Measurements from ENCODE around the gene WWC2. TPM values are rescaled to one million over a fixed set of nuclear protein-coding genes. Genes with fewer than 3 reads are reported as not detected.
"Not testable (repeated sequence)": the region's sequence is repeated elsewhere in the genome, so short reads cannot be mapped to it uniquely, and the experiment has no call there.

Gene WWC2
- total RNA-seq, 1 donor from 2014 or later: 24.6 TPM

DNA sequence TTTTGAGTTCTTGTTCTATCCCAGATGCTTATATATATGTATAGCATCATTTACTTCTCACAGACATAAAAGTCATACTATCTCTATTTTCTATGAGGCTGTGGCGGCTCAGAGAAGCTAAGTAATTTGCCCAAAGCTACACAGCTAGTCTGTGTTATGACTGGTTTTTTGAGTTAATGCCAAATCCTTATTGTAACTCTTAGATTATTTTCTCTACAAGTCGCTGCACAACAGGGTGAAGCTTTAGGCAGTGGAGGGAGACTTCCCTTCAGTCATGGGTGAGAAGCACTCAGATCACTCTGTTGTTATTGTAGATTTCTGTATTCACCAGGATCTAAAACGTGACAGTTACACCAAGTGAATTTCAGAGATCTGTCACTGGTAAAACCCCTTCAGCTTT is 48.1 kb downstream of the WWC2 start:
- DNase-seq (ENCODE audit: extremely low spot score, unreplicated experiment): no peak
- TF ChIP-seq, protein P1, sequence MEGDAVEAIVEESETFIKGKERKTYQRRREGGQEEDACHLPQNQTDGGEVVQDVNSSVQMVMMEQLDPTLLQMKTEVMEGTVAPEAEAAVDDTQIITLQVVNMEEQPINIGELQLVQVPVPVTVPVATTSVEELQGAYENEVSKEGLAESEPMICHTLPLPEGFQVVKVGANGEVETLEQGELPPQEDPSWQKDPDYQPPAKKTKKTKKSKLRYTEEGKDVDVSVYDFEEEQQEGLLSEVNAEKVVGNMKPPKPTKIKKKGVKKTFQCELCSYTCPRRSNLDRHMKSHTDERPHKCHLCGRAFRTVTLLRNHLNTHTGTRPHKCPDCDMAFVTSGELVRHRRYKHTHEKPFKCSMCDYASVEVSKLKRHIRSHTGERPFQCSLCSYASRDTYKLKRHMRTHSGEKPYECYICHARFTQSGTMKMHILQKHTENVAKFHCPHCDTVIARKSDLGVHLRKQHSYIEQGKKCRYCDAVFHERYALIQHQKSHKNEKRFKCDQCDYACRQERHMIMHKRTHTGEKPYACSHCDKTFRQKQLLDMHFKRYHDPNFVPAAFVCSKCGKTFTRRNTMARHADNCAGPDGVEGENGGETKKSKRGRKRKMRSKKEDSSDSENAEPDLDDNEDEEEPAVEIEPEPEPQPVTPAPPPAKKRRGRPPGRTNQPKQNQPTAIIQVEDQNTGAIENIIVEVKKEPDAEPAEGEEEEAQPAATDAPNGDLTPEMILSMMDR (conservative IDR thresholded peaks at IDR 0.05): no peak
- H3K27ac Mint-ChIP-seq: no peak overlapping the region
- peaks cover 22% of the 10 kb centered on the region for H3K4me1 Mint-ChIP-seq (ENCODE audit: unreplicated experiment)
- no peaks in the 10 kb centered on the region for H3K9me3 Mint-ChIP-seq
- no peak overlapping the region for H3K4me3 Mint-ChIP-seq
- H3K36me3 Mint-ChIP-seq: no peaks in the 10 kb centered on the region
- no peaks in the 10 kb centered on the region for H3K27me3 Mint-ChIP-seq

DNA sequence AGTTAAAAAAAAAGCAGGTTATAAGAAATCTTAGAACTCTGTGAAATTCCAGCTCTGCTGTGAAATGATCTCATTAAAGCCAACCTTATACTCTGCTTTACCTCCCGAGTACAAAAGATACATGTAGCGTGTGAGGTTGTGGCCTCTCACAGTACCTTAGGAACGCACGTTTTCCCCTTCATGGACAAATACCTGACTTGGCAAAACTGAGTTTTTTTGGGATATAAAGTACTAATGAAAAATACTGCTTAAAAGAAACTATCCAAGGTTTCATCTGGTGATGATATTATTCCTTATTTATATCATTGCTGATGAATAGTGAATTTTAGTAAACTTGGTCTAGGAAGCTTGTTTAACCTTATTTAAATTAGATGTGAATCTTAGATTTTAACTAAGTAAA is 48.9 kb downstream of the WWC2 start:
- no peaks in the 10 kb centered on the region for H3K9me3 Mint-ChIP-seq
- no peaks in the 10 kb centered on the region for H3K27me3 Mint-ChIP-seq
- no peak for DNase-seq (ENCODE audit: extremely low spot score, unreplicated experiment)
- H3K4me1 Mint-ChIP-seq (ENCODE audit: unreplicated experiment): peaks cover 17% of the 10 kb centered on the region
- no peak overlapping the region for H3K27ac Mint-ChIP-seq
- no peaks in the 10 kb centered on the region for H3K36me3 Mint-ChIP-seq
- TF ChIP-seq, protein P1 (conservative IDR thresholded peaks at IDR 0.05): no peak
- H3K4me3 Mint-ChIP-seq: no peak overlapping the region

DNA sequence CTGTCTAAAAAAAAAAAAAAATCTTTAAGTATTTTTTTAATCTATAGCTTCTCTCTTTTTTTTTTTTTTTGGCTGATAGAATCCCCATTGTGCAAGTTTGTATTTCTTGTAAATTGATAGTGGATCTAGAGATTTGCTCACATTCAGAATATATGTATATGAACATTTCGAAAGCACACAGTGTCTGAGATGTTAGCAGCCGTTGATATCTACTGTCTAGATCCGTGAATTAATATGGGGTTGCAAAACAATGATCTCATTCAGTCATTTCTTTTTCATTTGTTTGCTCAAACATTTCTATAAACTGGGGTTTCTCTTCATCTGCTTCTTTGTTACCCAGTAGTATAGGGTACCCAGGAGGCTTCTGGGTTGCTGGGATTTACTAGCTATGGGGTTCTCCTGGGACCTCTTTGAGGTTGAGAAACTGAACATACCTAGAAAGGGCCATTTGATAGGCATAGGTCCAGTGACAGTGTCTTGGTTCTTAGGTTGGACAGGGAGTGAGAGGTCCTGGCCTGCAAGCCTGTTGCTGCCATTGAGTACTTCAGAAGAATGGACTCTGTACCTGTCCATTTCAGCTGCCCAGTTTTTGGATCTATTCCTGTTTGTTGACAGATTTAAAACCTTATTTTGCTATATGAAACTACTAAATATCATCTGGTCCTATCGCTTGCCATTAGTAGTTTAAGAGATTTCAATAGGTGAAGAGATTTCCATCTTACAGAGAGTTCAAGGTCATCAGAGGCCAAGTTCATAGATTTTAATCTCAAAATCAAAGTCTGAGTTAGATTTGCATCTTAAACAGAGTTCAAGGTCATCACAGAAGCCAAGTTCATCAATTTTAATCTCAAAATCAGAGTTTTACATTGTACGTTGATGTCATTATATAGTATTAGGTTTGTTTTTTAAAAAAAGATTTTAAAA is 50.8 kb downstream of the WWC2 start:
- H3K27ac Mint-ChIP-seq: no peak overlapping the region
- peaks cover 17% of the 10 kb centered on the region for H3K4me1 Mint-ChIP-seq (ENCODE audit: unreplicated experiment)
- H3K9me3 Mint-ChIP-seq: no peaks in the 10 kb centered on the region
- TF ChIP-seq, protein P1 (conservative IDR thresholded peaks at IDR 0.05): no peak
- H3K27me3 Mint-ChIP-seq: no peaks in the 10 kb centered on the region
- no peak overlapping the region for H3K4me3 Mint-ChIP-seq
- no peak for DNase-seq (ENCODE audit: extremely low spot score, unreplicated experiment)
- peaks cover 3% of the 10 kb centered on the region for H3K36me3 Mint-ChIP-seq

DNA sequence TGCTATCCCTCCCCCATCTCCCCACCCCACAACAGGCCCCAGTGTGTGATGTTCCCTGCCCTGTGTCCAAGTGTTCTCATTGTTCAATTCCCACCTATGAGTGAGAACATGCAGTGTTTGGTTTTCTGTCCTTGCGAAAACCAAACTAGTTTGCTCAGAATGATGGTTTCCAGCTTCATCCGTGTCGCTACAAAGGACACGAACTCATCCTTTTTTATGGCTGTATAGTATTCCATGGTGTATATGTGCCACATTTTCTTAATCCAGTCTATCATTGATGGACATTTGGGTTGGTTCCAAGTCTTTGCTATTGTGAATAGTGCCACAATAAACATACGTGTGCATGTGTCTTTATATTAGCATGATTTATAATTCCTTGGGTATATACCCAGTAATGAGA is 51.6 kb downstream of the WWC2 start:
- peaks cover 24% of the 10 kb centered on the region for H3K4me1 Mint-ChIP-seq (ENCODE audit: unreplicated experiment)
- not testable (repeated sequence) for H3K27ac Mint-ChIP-seq; DNase-seq (ENCODE audit: extremely low spot score, unreplicated experiment); H3K36me3 Mint-ChIP-seq; H3K9me3 Mint-ChIP-seq; H3K4me3 Mint-ChIP-seq; H3K27me3 Mint-ChIP-seq

DNA sequence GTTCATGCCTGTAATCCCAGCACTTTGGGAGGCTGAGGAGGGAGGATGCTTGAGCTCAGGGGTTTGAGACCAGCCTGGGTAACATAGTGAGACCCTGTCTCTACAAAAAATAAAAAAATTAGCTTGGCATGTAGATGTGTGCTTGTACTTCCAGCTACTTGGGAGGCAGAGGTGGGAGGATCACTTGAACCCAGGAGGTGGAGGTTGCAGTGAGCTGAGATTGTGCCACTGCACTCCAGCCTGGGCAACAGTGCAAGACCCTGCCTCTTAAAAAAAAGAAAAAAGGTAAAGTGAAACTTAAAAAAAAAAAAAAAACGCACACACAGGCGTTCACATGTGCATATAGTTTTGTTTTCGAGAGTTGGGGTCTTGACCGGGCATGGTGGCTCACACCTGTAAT is 53.2 kb downstream of the WWC2 start:
- H3K36me3 Mint-ChIP-seq; H3K9me3 Mint-ChIP-seq; H3K27ac Mint-ChIP-seq; DNase-seq (ENCODE audit: extremely low spot score, unreplicated experiment); H3K27me3 Mint-ChIP-seq; H3K4me3 Mint-ChIP-seq: not testable (repeated sequence)
- H3K4me1 Mint-ChIP-seq (ENCODE audit: unreplicated experiment): peaks cover 16% of the 10 kb centered on the region

DNA sequence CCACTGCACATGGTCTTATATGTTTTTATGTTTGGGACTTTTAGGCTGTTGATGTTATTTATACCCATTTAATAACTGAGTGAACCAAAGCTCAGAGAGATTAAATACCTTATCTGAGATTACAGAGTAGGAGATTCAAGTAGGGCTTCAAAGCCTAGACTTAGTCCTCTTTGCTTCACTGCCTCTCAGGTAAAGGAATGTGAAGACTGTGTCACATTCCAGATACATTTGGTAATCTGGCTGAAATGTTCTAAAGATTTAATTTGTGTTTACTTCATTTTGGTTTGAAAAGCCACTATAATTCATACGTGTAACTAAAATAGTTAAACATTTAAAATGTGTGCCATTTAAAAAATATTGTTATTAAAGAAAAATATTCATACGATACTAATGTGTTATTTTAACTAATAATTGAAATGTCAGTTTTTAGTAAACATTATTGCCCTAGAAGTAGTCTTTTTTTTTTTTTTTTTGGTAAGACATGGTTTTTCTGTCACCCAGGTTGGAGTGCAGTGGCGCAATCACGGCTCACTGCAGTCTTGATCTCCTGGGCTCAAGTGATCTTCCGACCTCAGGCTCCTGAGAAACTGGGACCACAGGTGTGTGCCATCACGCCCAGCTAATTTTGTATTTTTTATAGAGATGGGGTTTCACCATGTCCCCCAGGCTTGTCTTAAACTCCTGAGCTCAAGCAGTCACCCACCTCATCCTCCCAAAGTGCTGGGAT is 54.3 kb downstream of the WWC2 start:
- TF ChIP-seq, protein P1 (conservative IDR thresholded peaks at IDR 0.05): no peak
- no peak for DNase-seq (ENCODE audit: extremely low spot score, unreplicated experiment)
- no peak overlapping the region for H3K4me3 Mint-ChIP-seq
- H3K36me3 Mint-ChIP-seq: peaks cover 10% of the 10 kb centered on the region
- H3K27ac Mint-ChIP-seq: no peak overlapping the region
- H3K27me3 Mint-ChIP-seq: no peaks in the 10 kb centered on the region
- H3K4me1 Mint-ChIP-seq (ENCODE audit: unreplicated experiment): peaks cover 16% of the 10 kb centered on the region
- H3K9me3 Mint-ChIP-seq: no peaks in the 10 kb centered on the region

Data from type B pancreatic cell (in vitro differentiated cells).